Ovary (tissue), 9 donors: ENCODE measurements around the gene PRXL2B. TPM values are rescaled to one million over a fixed set of nuclear protein-coding genes. Genes with fewer than 3 reads are reported as not detected.

ENCODE experiments used
- DNase-seq, 5 donors: peaks; one replicate each; pipeline ENCODE4 v3.0.0-alpha.2; 2019 to 2020
- H3K27ac ChIP-seq, 2 donors: fragments of 200-600 bp; one replicate each; pipeline versions ENCODE4 v1.5.1 to v1.8.0; 2019 to 2022
- H3K27me3 ChIP-seq: fragments of 200-600 bp; one replicate; pipeline ENCODE4 v1.8.0; 2022
- H3K36me3 ChIP-seq: fragments of 200-600 bp; sonication (generic); one replicate; pipeline ENCODE4 v1.5.1; 2019
- H3K4me1 ChIP-seq: one replicate; pipeline ENCODE4 v1.8.1; 2013; ENCODE audit warnings: mild to moderate bottlenecking, moderate library complexity; ENCODE audit not compliant: insufficient read depth
- H3K4me3 ChIP-seq: fragments of 200-600 bp; sonication (generic); one replicate; pipeline ENCODE4 v1.5.1; 2017
- H3K9me3 ChIP-seq, 2 donors: fragments of 200-600 bp in 1 of 2; sonication (generic) in 1 of 2; one replicate each; pipeline versions ENCODE4 v1.5.1 to v1.8.1; 2013 to 2019; ENCODE audit warnings: mild to moderate bottlenecking in 1 of 2, moderate library complexity in 1 of 2
- CTCF ChIP-seq, 3 donors: fragments of 450-650 bp in 2 of 3; fragments of 200-600 bp in 1 of 3; IDR thresholded peaks; one replicate each; pipeline versions ENCODE4 v1.5.1 to v1.8.0; 2016 to 2022; ENCODE audit warnings: antibody characterized with exemption in 3 of 3, mild to moderate bottlenecking in 1 of 3
- EP300 ChIP-seq: sonication (generic); formaldehyde crosslinking; IDR thresholded peaks from one replicate; pipeline ENCODE4 v1.6.1; 2017; ENCODE audit warnings: antibody characterized with exemption
- POLR2A ChIP-seq: fragments of 450-650 bp; IDR thresholded peaks from one replicate; pipeline ENCODE4 v1.6.1; 2017; ENCODE audit warnings: antibody characterized with exemption, mild to moderate bottlenecking, moderate library complexity
- WGBS, 3 donors: extraction: QIAGEN DNeasy Blood & Tissue Kit in 1 of 3; methylation state at CpG; one replicate each; pipeline versions ENCODE4 v1.1.5 to v1.1.7; 2013 to 2017; 5-methylcytosine and 5-hydroxymethylcytosine counted together
- intact Hi-C, 4 donors: fragments of 100-400 bp; cut with DNase I; formaldehyde crosslinking; loops; one replicate each; pipeline versions ENCODE4 v1.11.0 to v1.15.1; 2022 to 2023
- polyA plus RNA-seq, 2 donors: library from polyadenylated mRNA; stranded (reverse); fragments of 200-250 nt in 1 of 2; fragments of 350-450 nt in 1 of 2; fragmentation: Illumina TruSeq in 1 of 2; extraction: RNeasy Lipid Tissue Mini Kit (QIAGEN cat#74804) in 1 of 2; gene quantifications; one replicate each; pipeline ENCODE4 v1.2.3, GENCODE V29; 2013 to 2014
- total RNA-seq, 7 donors: library from RNA; depleted of rRNA in 2 of 7; stranded (reverse); fragments of >200 nt in 2 of 7; fragmentation: NEBNext Ultra II Directional in 3 of 7; extraction: Animal tissue kit (Norgen Biotek cat#: 25700) in 3 of 7; gene quantifications; one replicate each; pipeline versions ENCODE4 v1.1.0 to v1.2.4, GENCODE V29; 2016 to 2023
- donor health status: DM: no; HTN: no; CAD: no; lungs with moderate emphysema.
- donor health status: DM: no; HTN: no; CAD: no.
- donor health status: Bipolar disorder and iron deficiency.
- donor health status: DM: yes; HTN: yes; CAD: no.
- donor health status: DM: no; HTN: no; CAD: no.
- donor health status: DM: yes; HTN: yes; CAD: no.

Gene PRXL2B
- total and polyA plus RNA-seq, 9 donors, result 3.2 to 34.1 (median 14.7) TPM

- H3K4me1 ChIP-seq, result peaks cover 12% of the 10 kb centered on the region
- H3K4me3 ChIP-seq, result peak within 1 kb of the TSS; percentile 64
- 0 to 2% (median 1%) methylated on average over 16 of the region's 16 CpGs for WGBS, 3 donors
- H3K36me3 ChIP-seq, result no peaks in the 10 kb centered on the region
- TF ChIP-seq CTCF (IDR thresholded peaks at IDR 0.05) (no peak), EP300 (no peak), POLR2A (peak; percentile 14)
- DNase-seq, result peak; percentile 49 to 69 (median 61)
- intact Hi-C loops, result loop anchor here in 2 of 4 donors (5.0 to 10.0 kb wide), 2 partner anchors 314 to 1651 kb away; no protein-coding TSS in a partner anchor
- no peaks in the 10 kb centered on the region for H3K27me3 ChIP-seq
- peak within 1 kb of the TSS; percentile 82 to 88 for H3K27ac ChIP-seq
- no peaks in the 10 kb centered on the region for H3K9me3 ChIP-seq
Measured at GRCh38 chr1:2556277-2556677, 30.3 kb upstream of the PRXL2B start, which contains the start of gene TNFRSF14. TNFRSF14 (plus strand) TSS chr1:2556371; CDS start chr1:2556665, 294 bp downstream.

- peaks cover 12% of the 10 kb centered on the region for H3K4me1 ChIP-seq
- no peaks in the 10 kb centered on the region for H3K9me3 ChIP-seq
- 15 to 24% (median 18%) methylated on average over 11 to 24 of the region's 24 CpGs for WGBS, 3 donors
- no peaks in the 10 kb centered on the region for H3K27me3 ChIP-seq
- peak in 1 of 5 donors; percentile 34 for DNase-seq
- intact Hi-C loops, result loop anchor here in 2 of 4 donors (5.0 to 10.0 kb wide), 2 partner anchors 315 to 1652 kb away; no protein-coding TSS in a partner anchor
- TF ChIP-seq EP300 (no peak), CTCF (IDR thresholded peaks at IDR 0.05) (no peak), POLR2A (no peak)
- peak overlapping the region; percentile 64 for H3K4me3 ChIP-seq
- H3K36me3 ChIP-seq, result no peaks in the 10 kb centered on the region
- peak overlapping the region; percentile 82 to 88 for H3K27ac ChIP-seq
Measured at GRCh38 chr1:2556678-2557481, 29.7 kb upstream of the PRXL2B start.

GRCh38 chr1:2557482-2558400 lies 28.8 kb upstream of the PRXL2B start:
- TF ChIP-seq POLR2A (no peak), EP300 (no peak), CTCF (IDR thresholded peaks at IDR 0.05) (no peak)
- no peak for DNase-seq
- Histone ChIP-seq H3K27ac (peak overlapping the region in 1 of 2 donors; percentile 82), H3K4me3 (peak overlapping the region; percentile 64), H3K9me3 (no peaks in the 10 kb centered on the region), H3K4me1 (peaks cover 12% of the 10 kb centered on the region), H3K36me3 (no peaks in the 10 kb centered on the region), H3K27me3 (no peaks in the 10 kb centered on the region)
- intact Hi-C loops, result loop anchor here in 2 of 4 donors (5.0 to 10.0 kb wide), 2 partner anchors 315 to 1653 kb away; no protein-coding TSS in a partner anchor
- 90 to 95% (median 90%) methylated on average over 25 to 30 of the region's 30 CpGs for WGBS, 3 donors

GRCh38 chr1:2558420-2558819 lies 28.2 kb upstream of the PRXL2B start:
- H3K4me3 ChIP-seq, result no peak overlapping the region
- no peak for DNase-seq
- peaks cover 12% of the 10 kb centered on the region for H3K4me1 ChIP-seq
- WGBS, 3 donors, result 91 to 94% (median 93%) methylated on average over 11 to 12 of the region's 12 CpGs
- no peaks in the 10 kb centered on the region for H3K27me3 ChIP-seq
- no peaks in the 10 kb centered on the region for H3K9me3 ChIP-seq
- TF ChIP-seq EP300 (no peak), CTCF (IDR thresholded peaks at IDR 0.05) (no peak)
- H3K36me3 ChIP-seq, result no peaks in the 10 kb centered on the region
- no peak overlapping the region for H3K27ac ChIP-seq
- intact Hi-C loops, result loop anchor here in 2 of 4 donors (5.0 to 10.0 kb wide), 2 partner anchors 316 to 1654 kb away; no protein-coding TSS in a partner anchor
